Activated effector memory CD4-positive, alpha-beta T cell treated with Interleukin-2 at 50 U/mL for 16 hours (primary cell): ENCODE data around the gene PSMG4.

ENCODE experiments used
- DNase-seq: peaks from one replicate; pipeline ENCODE4 v3.0.0-alpha.2; 2020

Gene PSMG4

GRCh38 chr6:3292431-3293197 is 33.9 kb downstream of the PSMG4 start:
- no peak for DNase-seq

- DNase-seq = no peak
Measured at GRCh38 chr6:3293271-3294155, 34.8 kb downstream of the PSMG4 start.

DNA sequence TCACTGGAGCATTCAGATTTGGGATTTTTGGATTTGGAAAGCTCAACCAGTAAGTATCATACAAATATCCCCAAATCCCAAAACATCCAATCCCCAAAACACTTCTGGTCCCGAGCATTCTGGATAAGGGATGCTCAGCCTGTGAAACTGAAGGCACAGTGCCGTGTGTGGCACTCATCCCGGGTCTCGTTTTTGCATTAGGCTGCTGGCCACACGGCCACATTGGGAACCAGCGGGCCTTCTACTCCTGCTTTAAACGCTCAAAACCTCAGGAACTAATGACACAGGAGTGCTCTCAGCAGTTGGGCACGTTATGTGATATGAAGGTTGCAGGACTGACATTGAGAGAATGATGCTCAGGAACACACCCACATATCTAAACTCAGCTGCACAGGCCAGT is 35.6 kb downstream of the PSMG4 start:
- DNase-seq = no peak

- no peak for DNase-seq
Measured at GRCh38 chr6:3294921-3295871, 36.4 kb downstream of the PSMG4 start.

DNA sequence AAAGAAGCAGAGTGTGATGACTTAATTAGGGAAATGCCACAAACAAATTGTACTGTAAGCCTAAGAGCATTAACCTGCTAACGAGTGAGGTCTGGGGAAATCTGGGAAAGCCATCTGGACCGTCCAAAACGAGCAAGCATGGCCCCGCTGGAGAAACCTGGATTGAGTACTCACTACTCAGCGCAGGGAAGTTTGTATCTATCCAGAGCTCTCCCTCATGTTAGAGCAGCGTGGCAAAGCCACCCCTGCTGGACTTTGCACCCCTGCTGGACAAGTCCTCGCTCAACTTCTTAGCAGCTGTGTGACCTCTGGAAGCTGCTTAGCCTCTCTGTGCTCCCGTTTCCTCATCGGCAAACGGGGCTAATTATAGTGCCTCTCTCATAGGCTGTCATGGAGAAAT is 37.3 kb downstream of the PSMG4 start:
- no peak for DNase-seq

DNA sequence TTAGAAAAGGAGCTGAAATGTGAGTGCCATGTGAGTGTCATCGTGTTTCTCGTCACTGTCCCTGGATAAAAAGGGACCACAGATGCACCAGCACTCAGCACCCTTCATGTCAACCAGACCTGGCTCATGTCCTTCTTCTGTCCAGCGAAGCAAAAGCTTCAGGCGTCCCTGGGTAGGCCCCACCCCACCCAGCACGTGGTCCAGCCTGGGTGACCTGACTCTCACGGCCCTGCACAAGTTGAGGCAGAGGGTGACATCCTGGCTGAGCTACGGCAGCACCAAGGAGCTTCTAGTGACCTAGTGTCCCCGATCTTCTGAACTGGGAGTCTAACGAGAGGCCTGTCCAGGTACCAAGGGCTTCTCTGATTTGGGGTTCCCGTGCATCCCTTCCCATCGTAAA is 37.8 kb downstream of the PSMG4 start:
- DNase-seq = no peak

DNA sequence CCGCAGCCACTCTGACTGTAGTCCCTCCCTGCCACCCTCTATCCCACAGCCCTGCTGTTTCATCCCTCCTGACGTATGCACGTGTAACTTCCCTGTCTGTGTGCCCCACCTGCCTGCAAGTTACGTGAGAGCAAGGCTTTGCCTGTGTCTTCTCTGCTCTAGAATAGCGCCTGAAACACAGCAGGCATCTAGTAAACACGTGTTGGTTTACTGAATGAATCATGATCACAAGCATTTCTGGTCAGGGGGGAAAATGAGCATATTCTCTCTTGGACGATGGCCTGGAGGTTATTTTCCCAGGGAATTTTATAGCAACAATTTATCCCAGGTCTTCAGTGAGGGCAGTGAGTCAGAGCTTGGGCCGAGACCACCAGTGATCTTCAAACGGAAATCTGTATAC is 38.3 kb downstream of the PSMG4 start:
- no peak for DNase-seq

GRCh38 chr6:3297909-3298308 is 39.2 kb downstream of the PSMG4 start:
- no peak for DNase-seq

- no peak for DNase-seq
Measured at GRCh38 chr6:3299221-3299620, 40.5 kb downstream of the PSMG4 start.

DNA sequence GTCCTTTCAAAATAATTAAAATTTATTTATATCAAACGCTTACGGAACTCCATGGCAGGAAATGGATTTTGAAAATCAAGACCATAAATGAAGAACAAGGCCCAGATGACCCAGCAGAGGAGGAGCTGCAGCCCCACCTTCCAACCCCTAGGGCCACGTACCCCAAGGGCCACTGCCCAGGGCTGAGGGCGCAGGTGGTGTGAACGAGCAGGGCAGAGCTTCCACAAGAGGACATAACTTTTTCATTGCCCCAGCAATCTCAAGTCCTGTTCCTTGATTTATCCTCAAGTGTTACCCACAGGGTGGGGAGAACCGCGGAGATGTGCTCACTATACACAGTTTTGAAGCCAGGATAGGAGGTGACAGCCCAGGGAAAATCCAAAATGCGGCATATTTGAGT is 42.8 kb downstream of the PSMG4 start:
- DNase-seq = no peak

DNA sequence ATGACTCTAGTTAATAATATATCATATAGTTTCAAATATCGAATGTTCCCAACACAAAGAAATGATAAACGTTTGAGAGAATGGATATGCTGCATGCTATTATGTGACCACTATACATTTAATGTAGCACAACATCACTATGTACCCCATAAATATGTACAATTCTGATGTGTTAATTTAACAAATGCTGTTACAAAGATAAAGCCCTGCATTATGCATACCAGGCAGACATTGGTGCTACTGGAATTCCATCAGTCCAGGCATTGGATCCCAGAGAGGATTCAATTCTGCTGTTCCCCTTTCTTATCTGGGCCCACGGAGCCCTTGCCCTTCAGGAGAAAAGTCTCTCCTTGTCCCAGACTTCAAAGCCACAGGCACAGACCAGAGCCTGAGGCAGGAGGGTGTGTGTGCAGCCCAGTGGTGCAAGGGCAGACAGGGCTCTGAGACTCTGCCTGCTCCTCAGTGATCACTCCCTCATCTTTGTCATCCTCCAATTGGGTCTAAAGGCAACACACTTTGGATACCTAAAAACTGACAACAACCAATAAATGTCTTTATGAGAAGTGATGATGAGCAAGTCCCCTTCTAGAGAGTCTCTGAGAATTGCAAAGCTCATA is 45.2 kb downstream of the PSMG4 start:
- DNase-seq = no peak

DNA sequence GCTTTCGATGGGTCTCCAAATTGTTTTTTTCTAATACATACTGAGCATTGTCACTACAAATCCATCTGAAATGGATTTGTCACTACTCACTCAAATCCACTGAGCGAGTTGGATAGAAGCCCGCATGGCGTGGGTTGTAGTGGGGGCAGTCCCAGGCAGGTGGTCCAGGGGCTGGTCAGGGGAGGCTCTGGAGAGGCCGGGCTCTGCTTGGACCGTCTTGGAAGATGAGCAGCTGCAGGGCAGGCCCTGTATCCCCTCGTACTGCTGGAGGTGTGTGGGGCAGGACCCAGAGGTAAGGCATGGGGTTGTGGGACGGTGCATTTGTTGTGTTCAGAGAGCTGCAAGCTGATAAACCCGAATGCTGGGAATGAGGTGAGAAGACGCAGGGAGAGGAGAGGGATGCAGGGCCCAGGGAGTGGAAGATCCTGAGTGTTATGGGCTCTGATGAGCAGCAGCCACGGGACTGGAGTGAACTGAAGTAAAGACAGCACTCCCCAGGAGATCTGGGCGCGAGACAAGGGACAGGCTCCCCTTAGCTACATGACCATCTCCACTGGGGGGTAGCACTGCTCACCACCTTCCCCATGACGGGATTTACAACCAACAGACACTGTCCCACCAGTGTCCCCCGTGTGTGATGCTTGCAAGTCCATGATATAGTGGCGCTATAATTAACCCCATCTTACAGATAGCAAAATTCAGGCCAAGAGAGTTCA is 45.9 kb downstream of the PSMG4 start:
- DNase-seq = no peak

DNA sequence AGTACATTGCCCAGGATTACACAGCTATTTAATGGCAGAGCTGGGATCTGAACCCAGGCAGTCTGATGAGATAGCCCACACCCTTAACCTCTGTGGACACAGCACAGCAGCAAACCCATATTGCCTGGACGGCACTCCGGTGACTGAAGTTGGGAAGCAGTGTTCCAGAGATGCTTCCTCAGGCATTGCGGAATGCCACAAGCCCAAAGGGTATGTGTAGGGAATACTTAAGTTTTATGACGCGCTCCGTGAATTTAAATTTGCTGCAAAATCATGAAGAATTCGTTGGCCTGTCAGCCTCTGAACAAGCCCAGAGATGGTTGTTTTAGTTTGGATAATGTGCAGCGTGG is 46.4 kb downstream of the PSMG4 start:
- no peak for DNase-seq

- DNase-seq = no peak
Measured at GRCh38 chr6:3305831-3306230, 47.1 kb downstream of the PSMG4 start.

GRCh38 chr6:3306848-3307247 is 48.1 kb downstream of the PSMG4 start:
- no peak for DNase-seq

DNA sequence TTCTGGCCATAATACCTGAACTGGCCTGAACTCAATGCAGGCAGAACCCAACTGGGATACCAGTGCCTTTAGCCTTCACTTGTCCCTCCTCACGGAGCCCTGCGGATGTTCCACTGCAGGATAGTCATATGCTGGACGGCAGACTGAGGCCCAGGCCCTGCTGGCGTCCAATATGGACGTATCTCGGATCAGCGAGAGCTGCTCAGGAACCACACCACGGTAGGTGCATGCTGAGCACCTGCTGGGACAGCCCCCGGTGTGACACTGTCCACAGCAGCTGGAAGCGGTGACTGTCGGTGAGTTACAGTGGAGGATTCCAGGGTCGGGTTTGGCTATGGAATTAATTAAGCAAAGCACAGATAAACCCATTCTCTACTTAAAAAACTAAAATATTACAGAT is 48.7 kb downstream of the PSMG4 start:
- DNase-seq = no peak

DNA sequence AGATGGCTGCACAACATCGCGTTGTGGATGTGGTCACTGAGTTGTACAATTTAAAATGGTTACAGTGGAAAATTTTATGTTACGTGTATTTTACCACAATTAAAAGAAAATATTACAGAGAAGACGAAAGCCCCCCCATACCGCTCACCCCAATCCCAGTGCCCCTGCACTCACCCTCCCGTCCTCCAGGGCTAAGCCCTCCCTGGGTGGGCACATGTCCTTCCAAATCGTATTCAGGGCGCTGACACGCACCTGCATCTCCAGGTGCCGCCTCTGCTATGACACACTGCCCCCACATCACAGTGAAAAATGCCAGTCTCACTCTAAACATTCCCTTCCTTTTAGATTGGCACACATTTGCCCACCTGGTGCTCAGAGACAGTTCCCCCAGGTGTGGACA is 49.4 kb downstream of the PSMG4 start:
- no peak for DNase-seq

DNA sequence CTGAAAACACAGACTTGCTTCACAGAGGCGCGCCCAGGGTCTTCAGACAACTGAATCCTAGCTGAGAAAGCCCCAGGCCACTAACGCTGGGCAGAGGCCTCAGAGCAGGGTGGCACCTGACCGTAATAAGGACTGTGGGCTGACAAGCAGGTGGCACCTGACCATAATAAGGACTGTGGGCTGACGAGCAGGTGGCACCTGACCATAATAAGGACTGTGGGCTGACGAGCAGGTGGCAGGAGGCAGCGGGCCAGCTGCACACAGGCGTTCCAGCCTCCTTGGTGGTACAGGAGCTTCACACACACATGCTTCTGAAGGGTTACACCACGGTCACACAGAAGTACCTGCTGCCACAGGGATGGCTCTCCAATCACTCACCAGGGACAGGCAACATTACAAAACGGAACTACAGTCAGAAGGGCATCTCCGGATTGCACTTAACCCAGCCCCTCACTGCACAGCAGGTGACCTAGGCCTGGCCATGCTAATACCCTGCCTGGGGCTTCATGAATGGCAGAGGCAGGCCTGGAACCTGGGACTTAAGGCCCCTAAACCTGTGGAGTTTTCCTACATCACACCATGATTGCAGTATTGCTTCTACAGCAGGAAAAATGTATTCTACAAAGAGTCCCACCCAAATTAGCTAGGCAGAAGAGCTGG is 50.8 kb downstream of the PSMG4 start:
- no peak for DNase-seq

DNA sequence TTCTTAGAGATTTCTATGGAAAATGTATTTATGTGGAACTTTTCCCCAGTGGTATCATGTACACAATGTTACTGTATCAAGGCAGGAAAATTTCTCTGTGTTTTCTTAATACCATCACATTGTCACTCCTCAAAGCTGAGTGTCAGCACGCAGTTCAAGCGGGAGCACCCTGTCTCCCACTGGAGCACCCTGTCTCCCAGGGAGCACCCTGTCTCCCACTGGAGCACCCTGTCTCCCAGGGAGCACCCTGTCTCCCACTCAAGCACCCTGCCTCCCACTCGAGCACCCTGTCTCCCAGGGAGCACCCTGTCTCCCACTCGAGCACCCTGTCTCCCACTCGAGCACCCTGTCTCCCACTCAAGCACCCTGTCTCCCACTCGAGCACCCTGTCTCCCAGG is 51.3 kb downstream of the PSMG4 start:
- DNase-seq = no peak

DNA sequence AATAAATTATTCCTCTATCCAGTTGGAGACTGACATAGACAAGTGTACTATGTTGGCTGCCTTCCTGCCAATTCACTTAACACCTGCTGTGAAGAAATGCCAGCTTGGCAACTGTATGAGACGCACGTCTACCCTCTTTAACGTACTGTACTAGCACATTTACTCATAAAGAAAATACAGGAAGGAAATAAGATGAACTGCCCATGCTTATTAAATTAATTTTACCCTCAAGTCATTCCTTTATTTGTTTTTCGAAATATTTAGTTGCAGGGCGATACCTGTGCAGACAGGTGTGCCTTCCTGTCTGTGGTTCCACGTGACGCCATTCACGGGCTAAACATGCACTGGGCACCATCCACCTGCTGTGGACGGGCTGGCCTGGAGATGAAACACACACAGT is 52.0 kb downstream of the PSMG4 start:
- no peak for DNase-seq

DNA sequence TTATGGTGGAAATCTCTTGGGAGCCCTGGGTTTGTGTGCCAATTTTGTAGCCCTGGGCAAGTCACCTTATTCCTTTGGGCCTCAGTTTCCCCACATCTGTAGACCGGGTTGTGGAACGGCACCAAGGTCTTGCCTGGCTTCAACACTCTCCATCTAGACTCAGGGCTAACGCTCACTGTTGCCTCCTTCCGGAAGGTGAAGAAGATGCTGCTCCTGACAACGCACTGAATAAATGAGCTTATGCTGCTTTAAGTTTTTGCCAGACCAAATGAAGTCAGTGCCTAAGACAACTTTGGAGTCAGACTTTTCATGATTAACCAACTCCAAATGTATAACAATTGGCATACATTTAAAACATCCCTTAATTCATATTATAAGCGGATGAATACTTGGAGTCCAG is 53.1 kb downstream of the PSMG4 start:
- DNase-seq = no peak
